Astrocyte of the cerebellum (primary cell): ENCODE measurements around the gene PPFIA2.

Experiments used
- DNase-seq: peaks from one replicate; pipeline ENCODE4 v3.0.0-alpha.2; 2011; ENCODE audit warnings: low read depth
- H3K4me3 ChIP-seq: 2 replicates; pipeline ENCODE4 v1.5.1; 2011; ENCODE audit warnings: mild to moderate bottlenecking, low read depth, low read length, moderate library complexity
- in situ Hi-C: cut with HindIII; loops from 2 replicates; pipeline ENCODE4 v1.10.0; 2017; ENCODE audit warnings: low sequenced_read_pairs
- TF ChIP-seq, protein P1 (sequence below): IDR thresholded peaks from 2 replicates; pipeline ENCODE4 v1.5.1; 2012; ENCODE audit warnings: low read length, low read depth, moderate library complexity, mild to moderate bottlenecking; ENCODE audit errors: missing control alignments

The PPFIA2 gene

DNA sequence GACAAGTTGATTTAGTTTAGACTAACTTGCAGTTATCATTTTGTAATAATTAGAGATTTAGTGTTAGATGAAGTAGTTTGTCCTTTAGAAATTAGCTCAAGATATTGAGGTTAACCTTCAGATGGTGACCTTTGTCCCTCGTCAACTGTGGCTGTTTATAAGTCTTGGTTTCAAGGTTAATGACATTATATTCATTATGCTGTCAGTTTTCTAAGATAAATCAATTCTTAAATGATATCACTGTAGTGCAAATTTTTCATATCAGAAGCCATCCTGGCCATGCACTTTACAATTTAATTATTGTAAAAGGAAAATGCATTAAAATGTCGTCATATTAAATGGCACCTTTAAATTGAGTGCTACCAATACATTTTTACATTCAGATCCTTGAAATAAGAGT is 19.6 kb upstream of the PPFIA2 start:
- in situ Hi-C loops: no loop called here
- H3K4me3 ChIP-seq: no peak overlapping the region
- TF ChIP-seq, protein P1, sequence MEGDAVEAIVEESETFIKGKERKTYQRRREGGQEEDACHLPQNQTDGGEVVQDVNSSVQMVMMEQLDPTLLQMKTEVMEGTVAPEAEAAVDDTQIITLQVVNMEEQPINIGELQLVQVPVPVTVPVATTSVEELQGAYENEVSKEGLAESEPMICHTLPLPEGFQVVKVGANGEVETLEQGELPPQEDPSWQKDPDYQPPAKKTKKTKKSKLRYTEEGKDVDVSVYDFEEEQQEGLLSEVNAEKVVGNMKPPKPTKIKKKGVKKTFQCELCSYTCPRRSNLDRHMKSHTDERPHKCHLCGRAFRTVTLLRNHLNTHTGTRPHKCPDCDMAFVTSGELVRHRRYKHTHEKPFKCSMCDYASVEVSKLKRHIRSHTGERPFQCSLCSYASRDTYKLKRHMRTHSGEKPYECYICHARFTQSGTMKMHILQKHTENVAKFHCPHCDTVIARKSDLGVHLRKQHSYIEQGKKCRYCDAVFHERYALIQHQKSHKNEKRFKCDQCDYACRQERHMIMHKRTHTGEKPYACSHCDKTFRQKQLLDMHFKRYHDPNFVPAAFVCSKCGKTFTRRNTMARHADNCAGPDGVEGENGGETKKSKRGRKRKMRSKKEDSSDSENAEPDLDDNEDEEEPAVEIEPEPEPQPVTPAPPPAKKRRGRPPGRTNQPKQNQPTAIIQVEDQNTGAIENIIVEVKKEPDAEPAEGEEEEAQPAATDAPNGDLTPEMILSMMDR: no peak
- DNase-seq: no peak

GRCh38 chr12:81758421-81759189 is 545 bp downstream of the PPFIA2 start:
- peak overlapping the region; percentile 67 for H3K4me3 ChIP-seq
- TF ChIP-seq, protein P1: no peak
- no peak for DNase-seq
- in situ Hi-C loops: no loop called here

GRCh38 chr12:81757731-81758365 is 1.3 kb downstream of the PPFIA2 start:
- in situ Hi-C loops: no loop called here
- peak overlapping the region; percentile 67 for H3K4me3 ChIP-seq
- TF ChIP-seq, protein P1: no peak
- no peak for DNase-seq

DNA sequence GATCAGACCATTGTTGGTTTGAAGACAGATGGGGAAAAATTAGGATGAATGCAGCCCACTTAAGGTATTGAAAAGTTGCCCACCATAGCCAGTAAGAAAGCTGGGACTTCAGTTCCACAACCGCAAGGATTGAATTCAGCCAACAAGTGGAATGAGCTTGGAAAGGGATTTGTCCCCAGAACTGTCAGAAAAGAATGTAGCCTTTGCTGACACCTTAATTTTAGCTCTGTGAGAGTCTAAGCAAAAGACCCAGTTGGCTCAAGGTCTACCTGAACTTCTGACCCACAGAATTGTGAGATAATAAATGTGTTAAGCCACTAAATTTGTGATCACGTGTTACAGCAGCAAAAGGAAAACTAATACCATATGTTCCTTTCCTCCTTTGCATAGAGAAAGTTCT is 29.4 kb downstream of the PPFIA2 start:
- TF ChIP-seq, protein P1: no peak
- DNase-seq: no peak
- no peak overlapping the region for H3K4me3 ChIP-seq
- in situ Hi-C loops: no loop called here

DNA sequence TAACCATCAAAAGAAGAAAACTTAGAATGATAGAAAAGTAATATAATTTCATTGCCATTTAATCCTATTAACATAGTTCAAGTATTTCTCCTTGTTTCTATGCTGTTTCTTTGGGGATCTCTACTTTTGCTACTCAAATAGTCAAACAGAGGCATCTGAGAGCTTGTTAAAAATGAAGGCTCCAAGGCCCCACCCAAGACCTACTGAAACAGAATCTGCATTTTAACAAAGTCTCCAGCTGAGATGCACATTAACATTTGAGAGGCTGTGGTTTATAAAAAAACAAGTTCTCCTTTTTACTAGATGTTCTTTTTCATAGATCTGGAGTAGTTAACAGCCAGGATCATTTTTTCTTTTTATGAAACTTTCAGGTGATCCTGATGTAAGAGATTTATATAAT is 31.8 kb downstream of the PPFIA2 start:
- TF ChIP-seq, protein P1: no peak
- in situ Hi-C loops: no loop called here
- H3K4me3 ChIP-seq: no peak overlapping the region
- no peak for DNase-seq

GRCh38 chr12:81726634-81727033 is 32.5 kb downstream of the PPFIA2 start:
- in situ Hi-C loops: no loop called here
- H3K4me3 ChIP-seq: no peak overlapping the region
- TF ChIP-seq, protein P1: no peak
- DNase-seq: peak; percentile 1
